ENCODE measurements around the gene MT1A. TPM values are rescaled to one million over a fixed set of nuclear protein-coding genes. Genes with fewer than 3 reads are reported as not detected.

The MT1A gene
- total and polyA plus RNA-seq, 2 of the 8 experiments (the other 6 are each of a cell fraction or from before 2014, with no cell fraction given): not detected

DNA sequence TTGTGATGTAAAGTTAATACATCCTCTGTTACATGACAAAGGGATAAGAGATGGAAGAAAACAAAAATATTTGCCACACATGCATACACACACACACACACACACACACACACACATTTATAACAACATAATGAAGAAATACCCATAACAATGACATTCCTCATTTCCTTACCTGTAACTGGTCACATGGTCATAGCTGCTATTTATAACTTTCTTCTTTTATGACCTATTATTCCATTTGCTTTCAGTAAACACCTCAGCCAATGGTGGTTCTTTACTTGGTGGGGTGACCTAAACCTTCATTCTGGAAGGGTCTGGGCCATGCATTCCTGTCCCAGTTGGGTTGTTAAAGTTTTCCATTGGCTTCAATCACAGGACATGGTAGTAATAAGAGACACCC is 24.8 kb upstream of the MT1A start:
- Histone ChIP-seq H3K56ac (replicated peaks; ENCODE audit: insufficient read length, low read depth, low read length) (no peak overlapping the region), H3K27ac (ENCODE audit: low read depth, low read length) (no peak overlapping the region), H3K36me3 (ENCODE audit: control insufficient read depth in 2 of 4, insufficient read depth in 4 of 4, low read length in 3 of 4) (no peaks in the 10 kb centered on the region), H2AK5ac (ENCODE audit: low read depth, low read length) (no peak overlapping the region), H2BK20ac (ENCODE audit: low read length) (no peak overlapping the region), H3K4me2 (ENCODE audit: insufficient read depth in 1 of 2, low read depth in 2 of 2, low read length in 2 of 2) (no peak overlapping the region), H3K4me3 (ENCODE audit: extremely low read depth in 1 of 4, insufficient read depth in 2 of 4, low read depth in 3 of 4, low read length in 4 of 4) (no peak overlapping the region), H3K18ac (ENCODE audit: extremely low read depth, low read length) (no peak overlapping the region), H2BK12ac (ENCODE audit: low read depth, low read length) (no peak overlapping the region), H2BK15ac (ENCODE audit: low read length) (no peak overlapping the region), H3K9me3 (ENCODE audit: insufficient read depth in 2 of 2, low read depth in 1 of 2, low read length in 1 of 2) (no peaks in the 10 kb centered on the region), H2BK120ac (replicated peaks; ENCODE audit: low read depth, low read length) (no peak overlapping the region), H4K20me1 (replicated peaks in 1 of 2; ENCODE audit: control insufficient read depth in 1 of 2, insufficient read depth in 2 of 2, low read length in 2 of 2) (peaks cover 2 to 4% of the 10 kb centered on the region in 2 experiments), H2BK5ac (ENCODE audit: low read depth, low read length) (no peak overlapping the region), H4K91ac (replicated peaks; ENCODE audit: insufficient read length, low read length) (no peak overlapping the region), H2AFZ (ENCODE audit: low read length) (no peak overlapping the region), H3K23ac (ENCODE audit: insufficient read length) (no peak overlapping the region), H4K5ac (ENCODE audit: insufficient read length, low read depth, low read length) (no peak overlapping the region), H3K23me2 (ENCODE audit: low read depth, low read length) (peaks cover 7% of the 10 kb centered on the region; the same call in 1 of the 2 replicates), H3K79me2 (ENCODE audit: control insufficient read depth in 1 of 2, insufficient read depth in 2 of 2, low read length in 2 of 2) (no peaks in the 10 kb centered on the region), H3K79me1 (ENCODE audit: low read depth, low read length) (no peaks in the 10 kb centered on the region), H3K14ac (ENCODE audit: insufficient read length) (no peak overlapping the region), H4K8ac (ENCODE audit: extremely low read depth, insufficient read depth, low read length) (no peak overlapping the region), H3K27me3 (replicated peaks in 1 of 4; ENCODE audit: control insufficient read depth in 3 of 4, extremely low read depth in 1 of 4, insufficient read depth in 3 of 4, low read length in 3 of 4) (peaks cover 47 to 81% (median 72%) of the 10 kb centered on the region in 4 experiments), H3K4me1 (replicated peaks in 1 of 4; ENCODE audit: control insufficient read depth in 3 of 4, insufficient read depth in 4 of 4, low read length in 3 of 4) (peaks cover 7 to 30% (median 16%) of the 10 kb centered on the region in 4 experiments), H3K9ac (replicated peaks in 1 of 4; ENCODE audit: extremely low read depth in 1 of 4, low read depth in 3 of 4, low read length in 3 of 4) (no peak overlapping the region), H3K4ac (replicated peaks; ENCODE audit: insufficient read length, low read depth, low read length) (no peak overlapping the region)
- ChIA-PET CTCF (ENCODE audit: partially characterized antibody) (interaction anchor here (0.9 to 2.1 kb wide), 4 partner anchors 11 to 87 kb away, joined by 3 to 12 read pairs (median 4); partner anchors contain the start of gene MT1E), POLR2A (ENCODE audit: partially characterized antibody) (interaction anchor here (8.0 kb wide), 1 partner anchor 11 kb away, joined by 66 read pairs; the partner anchor contains the start of gene MT1E)
- TF ChIP-seq SP1 (IDR thresholded peaks at IDR 0.05; ENCODE audit: low read depth, low read length) (no peak), EP300 (IDR thresholded peaks at IDR 0.05; ENCODE audit: borderline replicate concordance in 1 of 2, low read depth in 2 of 2, low read length in 2 of 2) (no peak), RAD21 (IDR thresholded peaks at IDR 0.05 in 1 of 2, conservative IDR thresholded peaks at IDR 0.05 in 1 of 2; ENCODE audit: low read depth in 2 of 2, low read length in 2 of 2) (no peak), YY1 (IDR thresholded peaks at IDR 0.05; ENCODE audit: low read depth, low read length) (no peak), EGR1 (IDR thresholded peaks at IDR 0.05; ENCODE audit: borderline replicate concordance, low read depth, low read length) (no peak)
- FAIRE-seq (no peak), DNase-seq (ENCODE audit: low read depth in 1 of 2, low spot score in 2 of 2) (no peak)

All from H1 (cell line).